Non-pigmented ciliary epithelial cell (primary cell): ENCODE measurements around the gene PRCP.

Experiments used
- DNase-seq: peaks from one replicate; pipeline ENCODE4 v3.0.0-alpha.2; 2010; ENCODE audit warnings: low read depth

Gene PRCP

DNA sequence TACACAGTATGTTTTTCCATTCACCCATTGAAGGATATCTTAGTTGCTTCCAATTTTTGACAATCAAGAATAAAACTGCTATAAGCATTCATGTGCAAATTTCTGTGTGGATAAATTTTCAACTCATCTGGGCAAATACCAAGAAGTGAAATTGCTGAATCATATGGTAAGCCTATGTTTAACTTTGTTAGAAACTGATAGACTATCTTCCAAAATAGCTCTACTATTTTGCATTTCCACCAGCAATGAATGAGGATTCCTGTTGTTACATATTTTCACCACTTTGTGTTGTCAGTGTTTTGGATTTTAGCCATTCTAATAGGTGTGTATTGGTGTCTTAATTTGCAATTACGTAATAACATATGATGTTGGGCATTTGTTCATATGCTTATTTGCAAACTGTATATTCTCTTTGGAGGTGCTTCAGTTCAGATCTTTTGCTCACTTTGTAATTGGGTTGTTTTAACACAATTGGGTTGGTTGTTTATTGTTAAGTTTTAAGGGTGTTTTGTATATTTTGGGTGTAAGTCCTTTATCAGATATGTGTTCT lies 117.3 kb downstream of the PRCP start:
- no peak for DNase-seq

DNA sequence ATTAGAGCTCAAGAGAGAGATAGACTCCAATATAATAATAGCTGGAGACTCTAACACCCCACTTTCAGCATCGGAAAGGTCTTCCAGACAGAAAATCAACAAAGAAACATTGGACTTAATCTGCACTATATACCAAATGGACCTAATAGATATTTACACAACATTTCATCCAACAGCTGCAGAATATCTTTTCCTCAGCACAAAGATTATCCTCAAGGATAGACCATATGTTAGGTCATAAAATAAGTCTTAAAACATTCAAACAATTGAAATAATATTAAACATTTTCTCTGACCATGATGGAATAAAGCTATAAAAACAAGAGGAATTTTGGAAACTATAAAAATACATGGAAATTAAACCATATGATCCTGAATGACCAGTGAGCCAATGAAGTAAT lies 121.5 kb downstream of the PRCP start:
- DNase-seq = no peak

DNA sequence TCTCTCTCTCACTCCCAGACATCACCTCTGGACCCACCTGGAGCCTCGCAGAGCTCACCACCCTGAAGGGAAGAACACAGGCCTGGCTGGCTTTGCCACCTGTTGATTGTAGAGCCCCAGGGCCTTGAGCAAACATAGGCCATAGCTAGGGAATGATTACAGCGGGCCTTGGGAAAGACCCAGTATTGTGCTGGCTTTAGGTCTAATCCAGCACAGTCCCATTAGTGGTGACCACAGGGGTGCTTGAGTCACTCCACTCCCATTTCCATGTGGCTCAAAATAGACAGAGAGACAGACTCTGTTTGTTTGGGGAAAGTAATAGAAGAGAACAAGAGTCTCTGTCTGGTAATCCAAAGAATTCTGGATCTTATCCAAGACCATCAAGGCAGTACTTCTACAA lies 123.9 kb downstream of the PRCP start:
- no peak for DNase-seq

DNA sequence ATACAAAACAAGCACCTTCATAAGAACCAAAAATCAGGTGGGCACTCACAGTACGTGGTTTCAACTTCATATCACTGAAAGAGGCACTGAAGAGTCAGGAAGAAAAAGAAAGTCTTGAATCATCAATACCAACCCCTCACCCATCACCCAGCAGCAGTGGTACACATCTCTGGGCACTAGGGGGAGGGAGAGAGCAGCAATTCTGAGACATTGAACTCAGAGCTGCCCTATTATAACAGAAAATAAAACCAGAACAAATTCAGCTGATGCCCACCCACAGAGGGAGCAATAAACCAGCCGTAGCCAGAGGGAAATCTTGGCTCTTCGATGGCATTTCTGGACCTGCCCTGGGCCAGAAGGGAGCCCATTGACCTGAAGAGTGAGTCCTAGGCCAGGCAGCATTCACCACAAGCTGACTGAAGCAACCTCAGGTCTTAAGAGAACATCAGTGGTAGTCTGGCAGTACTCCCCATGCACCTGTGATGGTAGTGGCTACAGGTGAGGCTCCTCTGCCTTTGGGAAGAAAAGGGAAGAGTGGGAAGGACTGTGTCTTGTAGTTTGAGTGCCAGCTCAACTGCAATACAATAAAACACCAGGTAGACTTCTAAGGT lies 124.4 kb downstream of the PRCP start:
- DNase-seq = no peak

DNA sequence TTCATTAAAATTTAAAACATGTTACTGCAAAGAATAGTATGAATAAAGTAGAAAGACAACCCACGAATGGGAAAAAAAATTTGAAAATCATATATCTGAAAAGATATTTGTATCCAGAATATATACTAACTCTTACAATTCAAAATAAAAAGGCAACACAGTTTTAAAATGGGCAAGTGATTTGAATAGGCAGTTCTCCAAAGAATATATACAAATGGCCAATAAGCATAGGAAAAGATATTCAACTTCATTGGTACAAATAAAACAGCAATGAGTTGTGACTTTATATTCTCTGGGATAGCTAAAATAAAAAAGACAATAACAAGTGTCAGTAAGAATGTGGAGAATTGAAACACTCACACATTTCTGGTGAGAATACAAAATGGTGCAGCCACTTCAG lies 125.0 kb downstream of the PRCP start:
- DNase-seq = no peak
